ENCODE data around the gene RRM2. TPM values are rescaled to one million over a fixed set of nuclear protein-coding genes. Genes with fewer than 3 reads are reported as not detected.
A peak's percentile ranks its signal among the peaks of the same experiment; 100 is the strongest.

Gene RRM2
- total RNA-seq, 1 experiment from 2014 or later: 163 TPM

GRCh38 chr2:10078704-10079265 is 43.8 kb upstream of the RRM2 start:
- H3K4me1 Mint-ChIP-seq: peaks cover 12 to 31% of the 10 kb centered on the region in 2 experiments
- H3K4me2 ChIP-seq (ENCODE audit: insufficient read depth, insufficient read length, low read length): peak overlapping the region; percentile 15
- H3K9me3 Mint-ChIP-seq: no peaks in the 10 kb centered on the region; a peak in 1 of 5 replicates
- peak overlapping the region; percentile 58 to 82 for H3K4me3 Mint-ChIP-seq
- H4K8ac ChIP-seq (replicated peaks; ENCODE audit: insufficient read length, low read depth, low read length): no peak overlapping the region
- H3K4ac ChIP-seq (ENCODE audit: low read depth, low read length): no peak overlapping the region
- no peak overlapping the region for H3K14ac ChIP-seq (ENCODE audit: insufficient read depth, low read length)
- no peak overlapping the region for H2BK15ac ChIP-seq (ENCODE audit: low read depth, low read length)
- no peak overlapping the region for H2BK5ac ChIP-seq (ENCODE audit: insufficient read length, low read length)
- H2AK5ac ChIP-seq (ENCODE audit: insufficient read length, low read length): no peak overlapping the region
- no peak overlapping the region for H4K5ac ChIP-seq (ENCODE audit: insufficient read length, low read depth, low read length)
- H3K27ac ChIP-seq (ENCODE audit: insufficient read length, low read depth, low read length): no peak overlapping the region
- no CpG with 5 or more reads among the region's 12 CpGs for WGBS (ENCODE audit: extremely low coverage, insufficient read length, low lambda C conversion rate)
- H2BK12ac ChIP-seq (ENCODE audit: insufficient read length, low read depth, low read length): no peak overlapping the region
- no peak overlapping the region for H3K18ac ChIP-seq (ENCODE audit: insufficient read length, low read depth, low read length)
- H3K36me3 Mint-ChIP-seq (ENCODE audit: insufficient read depth in 1 of 3, low read depth in 3 of 3): no peaks in the 10 kb centered on the region; a peak in 1 of 7 replicates
- no peak overlapping the region for H3K23ac ChIP-seq (ENCODE audit: insufficient read length, low read depth, low read length)
- no peaks in the 10 kb centered on the region for H3K79me1 ChIP-seq (ENCODE audit: insufficient read depth, low read depth, low read length, poor library complexity, severe bottlenecking)
- no peak for DNase-seq
- H3T11ph ChIP-seq (ENCODE audit: low read length): no peak overlapping the region
- H2BK120ac ChIP-seq (ENCODE audit: low read depth, low read length, poor library complexity, severe bottlenecking): no peak overlapping the region
- H2AFZ ChIP-seq (ENCODE audit: low read length): no peak overlapping the region
- peaks cover 8% of the 10 kb centered on the region for H3K23me2 ChIP-seq (ENCODE audit: insufficient read length, low read depth, low read length, poor library complexity, severe bottlenecking)
- no peaks in the 10 kb centered on the region; the same call in 1 of the 2 replicates for H3K79me2 ChIP-seq (ENCODE audit: insufficient read depth, low read length)
- H2BK20ac ChIP-seq (ENCODE audit: low read depth, low read length, poor library complexity, severe bottlenecking): no peak overlapping the region
- peaks cover 9% of the 10 kb centered on the region; the same call in 1 of the 2 replicates for H3K27me3 ChIP-seq (ENCODE audit: insufficient read depth, low read length)
- no peak overlapping the region for H3K56ac ChIP-seq (ENCODE audit: insufficient read length, low read depth, low read length)
- H3K9ac ChIP-seq (ENCODE audit: extremely low read depth, insufficient read length, low read length): no peak overlapping the region
- no peaks in the 10 kb centered on the region for H3K9me3 ChIP-seq (ENCODE audit: control insufficient read depth, low read depth, low read length)
- H3K27ac Mint-ChIP-seq: no peak overlapping the region; a peak in 1 of 7 replicates
- no peaks in the 10 kb centered on the region; the same call in 1 of the 2 replicates for H3K4me1 ChIP-seq (ENCODE audit: insufficient read depth, low read length)
- peaks cover 87% of the 10 kb centered on the region for H3K27me3 Mint-ChIP-seq (ENCODE audit: low read depth)
- no peak overlapping the region for H4K91ac ChIP-seq (ENCODE audit: insufficient read length, low read depth, low read length)
- TF ChIP-seq, protein P1, sequence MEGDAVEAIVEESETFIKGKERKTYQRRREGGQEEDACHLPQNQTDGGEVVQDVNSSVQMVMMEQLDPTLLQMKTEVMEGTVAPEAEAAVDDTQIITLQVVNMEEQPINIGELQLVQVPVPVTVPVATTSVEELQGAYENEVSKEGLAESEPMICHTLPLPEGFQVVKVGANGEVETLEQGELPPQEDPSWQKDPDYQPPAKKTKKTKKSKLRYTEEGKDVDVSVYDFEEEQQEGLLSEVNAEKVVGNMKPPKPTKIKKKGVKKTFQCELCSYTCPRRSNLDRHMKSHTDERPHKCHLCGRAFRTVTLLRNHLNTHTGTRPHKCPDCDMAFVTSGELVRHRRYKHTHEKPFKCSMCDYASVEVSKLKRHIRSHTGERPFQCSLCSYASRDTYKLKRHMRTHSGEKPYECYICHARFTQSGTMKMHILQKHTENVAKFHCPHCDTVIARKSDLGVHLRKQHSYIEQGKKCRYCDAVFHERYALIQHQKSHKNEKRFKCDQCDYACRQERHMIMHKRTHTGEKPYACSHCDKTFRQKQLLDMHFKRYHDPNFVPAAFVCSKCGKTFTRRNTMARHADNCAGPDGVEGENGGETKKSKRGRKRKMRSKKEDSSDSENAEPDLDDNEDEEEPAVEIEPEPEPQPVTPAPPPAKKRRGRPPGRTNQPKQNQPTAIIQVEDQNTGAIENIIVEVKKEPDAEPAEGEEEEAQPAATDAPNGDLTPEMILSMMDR (conservative IDR thresholded peaks at IDR 0.05): no peak
- no peaks in the 10 kb centered on the region for H4K20me1 ChIP-seq (ENCODE audit: control insufficient read depth, insufficient read depth, insufficient read length)
